ENCODE measurements around the gene XPNPEP3.
"Not testable (repeated sequence)": the region's sequence is repeated elsewhere in the genome, so short reads cannot be mapped to it uniquely, and the experiment has no call there.

The XPNPEP3 gene

GRCh38 chr22:40911772-40912171 lies 54.8 kb downstream of the XPNPEP3 start:
- peak; percentile 24 for DNase-seq (ENCODE audit: low read depth)
- no peak for TF ChIP-seq CTCF (conservative IDR thresholded peaks at IDR 0.05; ENCODE audit: low read depth, low read length)
- H3K4me3 ChIP-seq (ENCODE audit: low read depth, low read length), result no peak overlapping the region

GRCh38 chr22:40912987-40913386 lies 56.0 kb downstream of the XPNPEP3 start:
- not testable (repeated sequence) for DNase-seq (ENCODE audit: low read depth); H3K4me3 ChIP-seq (ENCODE audit: low read depth, low read length)

GRCh38 chr22:40919446-40919845 lies 62.5 kb downstream of the XPNPEP3 start:
- no peak for DNase-seq (ENCODE audit: low read depth)
- TF ChIP-seq CTCF (conservative IDR thresholded peaks at IDR 0.05; ENCODE audit: low read depth, low read length), result no peak
- H3K4me3 ChIP-seq (ENCODE audit: low read depth, low read length), result no peak overlapping the region

- no peak for DNase-seq (ENCODE audit: low read depth)
- no peak for TF ChIP-seq CTCF (conservative IDR thresholded peaks at IDR 0.05; ENCODE audit: low read depth, low read length)
Observed at GRCh38 chr22:40920526-40920925, 63.6 kb downstream of the XPNPEP3 start.

GRCh38 chr22:40922484-40923303 lies 65.7 kb downstream of the XPNPEP3 start:
- DNase-seq (ENCODE audit: low read depth), result peak; percentile 85
- TF ChIP-seq CTCF (conservative IDR thresholded peaks at IDR 0.05; ENCODE audit: low read depth, low read length), result peak; percentile 56
- no peak overlapping the region for H3K4me3 ChIP-seq (ENCODE audit: low read depth, low read length)

More at GRCh38 chr22:40920526-40920925, 63.6 kb downstream of the XPNPEP3 start:
- no peak overlapping the region for H3K4me3 ChIP-seq (ENCODE audit: low read depth, low read length)

- no peak for DNase-seq (ENCODE audit: low read depth)
- H3K4me3 ChIP-seq (ENCODE audit: low read depth, low read length), result no peak overlapping the region
- no peak for TF ChIP-seq CTCF (conservative IDR thresholded peaks at IDR 0.05; ENCODE audit: low read depth, low read length)
Observed at GRCh38 chr22:40928657-40929056, 71.7 kb downstream of the XPNPEP3 start.

GRCh38 chr22:40932396-40932795 lies 75.4 kb downstream of the XPNPEP3 start:
- no peak for DNase-seq (ENCODE audit: low read depth)
- TF ChIP-seq CTCF (conservative IDR thresholded peaks at IDR 0.05; ENCODE audit: low read depth, low read length), result no peak
- H3K4me3 ChIP-seq (ENCODE audit: low read depth, low read length), result no peak overlapping the region
